Activated T-helper 1 cell treated with Interleukin-2 at 50 U/mL for 16 hours (primary cell): ENCODE data around the gene CALCOCO1.
A peak's percentile ranks its signal among the peaks of the same experiment; 100 is the strongest.
"Not testable (repeated sequence)": the region's sequence is repeated elsewhere in the genome, so short reads cannot be mapped to it uniquely, and the experiment has no call there.

ENCODE experiments used
- DNase-seq: peaks from one replicate; pipeline ENCODE4 v3.0.0-alpha.2; 2020; ENCODE audit warnings: low read depth

The CALCOCO1 gene

GRCh38 chr12:53698948-53699677, 28.1 kb downstream of the CALCOCO1 start:
- DNase-seq = no peak

DNA sequence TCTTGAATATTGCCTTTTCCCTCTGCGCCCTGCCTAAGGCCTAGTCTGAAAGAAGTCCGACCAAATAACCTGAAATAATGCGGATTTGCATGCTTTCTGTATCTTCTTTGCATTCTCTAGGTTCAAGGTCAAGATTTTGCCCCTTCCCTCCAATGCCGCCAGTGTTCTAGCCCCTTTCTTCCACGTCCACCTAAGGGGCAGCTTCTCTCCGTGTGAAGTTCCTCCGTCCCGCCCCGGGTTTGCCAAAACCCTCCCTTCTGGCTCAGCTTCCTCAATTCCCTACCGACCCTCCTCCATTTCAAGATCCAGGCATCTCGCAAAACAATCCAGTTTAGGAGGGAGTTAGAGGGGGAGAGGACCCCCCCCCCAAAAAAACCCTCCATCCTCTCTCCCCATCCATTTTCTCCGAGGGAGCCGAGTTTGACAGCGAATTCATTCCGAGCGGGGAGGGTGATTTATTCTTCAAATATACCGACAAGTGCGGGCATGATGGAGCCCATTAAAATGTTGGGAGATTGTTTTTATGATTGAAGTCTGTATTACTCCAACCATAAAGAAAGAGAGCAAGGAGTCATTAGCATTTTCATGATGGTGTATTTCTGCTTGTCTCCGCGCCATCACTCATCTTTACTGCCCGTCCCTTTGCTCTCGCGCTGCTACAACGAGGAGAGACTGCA, 30.5 kb downstream of the CALCOCO1 start:
- DNase-seq = no peak

DNA sequence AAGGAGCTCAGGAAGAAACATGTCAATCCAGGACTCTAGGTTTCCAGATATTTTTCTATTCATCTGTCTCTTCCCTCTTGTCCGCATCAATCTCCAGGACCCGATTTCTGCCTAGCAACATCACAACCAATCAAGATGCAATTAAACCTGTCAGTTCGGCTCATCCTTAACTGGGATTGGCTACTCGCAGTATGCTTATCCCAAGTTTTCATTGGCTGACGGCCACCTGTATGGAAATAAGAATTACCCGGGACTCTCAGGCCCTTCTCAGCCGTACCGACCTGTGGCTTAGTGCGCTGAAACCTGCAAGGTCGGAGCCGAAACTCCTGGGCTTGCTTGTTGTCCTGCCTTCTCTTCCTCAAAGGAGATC, 31.0 kb downstream of the CALCOCO1 start:
- DNase-seq = no peak

GRCh38 chr12:53695152-53696145, 31.8 kb downstream of the CALCOCO1 start:
- DNase-seq = no peak

DNA sequence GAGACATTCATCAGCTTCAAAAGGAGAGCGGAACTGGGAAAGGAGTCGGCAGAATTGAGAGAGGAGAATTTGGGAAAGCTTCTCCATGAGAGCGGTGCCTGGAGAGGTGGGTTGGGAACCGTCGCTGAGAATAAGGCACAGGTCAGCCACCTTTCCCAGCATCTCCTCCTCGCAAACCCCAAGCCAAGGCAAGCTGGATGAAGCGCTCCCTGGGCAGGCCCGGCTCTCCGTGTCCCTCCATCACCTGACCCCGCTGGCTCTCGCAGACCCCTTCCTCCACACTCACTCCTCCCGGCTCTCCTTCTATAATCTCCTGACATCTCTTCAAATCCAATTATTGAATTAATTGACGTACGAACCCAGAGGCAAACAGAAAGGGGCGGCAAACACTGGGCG, 32.5 kb downstream of the CALCOCO1 start:
- no peak for DNase-seq

DNA sequence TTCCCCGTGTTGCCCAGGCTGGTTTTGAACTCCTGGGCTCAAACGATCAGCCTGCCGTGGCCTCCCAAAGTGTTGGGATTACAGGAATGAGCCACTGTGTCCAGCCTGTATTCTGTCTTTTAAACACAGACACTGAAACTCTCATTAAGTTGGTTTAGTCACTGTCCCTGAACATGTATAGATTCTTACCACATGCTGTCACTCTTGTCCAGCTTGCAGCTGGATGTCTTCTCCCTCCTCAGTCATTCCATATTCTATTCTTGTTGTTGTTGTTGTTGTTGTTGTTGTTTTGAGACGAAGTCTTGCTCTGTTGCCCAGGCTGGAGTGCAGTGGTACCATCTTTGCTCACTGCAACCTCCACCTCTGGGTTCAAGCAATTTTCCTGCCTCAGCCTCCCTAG, 39.1 kb downstream of the CALCOCO1 start:
- DNase-seq = no peak

DNA sequence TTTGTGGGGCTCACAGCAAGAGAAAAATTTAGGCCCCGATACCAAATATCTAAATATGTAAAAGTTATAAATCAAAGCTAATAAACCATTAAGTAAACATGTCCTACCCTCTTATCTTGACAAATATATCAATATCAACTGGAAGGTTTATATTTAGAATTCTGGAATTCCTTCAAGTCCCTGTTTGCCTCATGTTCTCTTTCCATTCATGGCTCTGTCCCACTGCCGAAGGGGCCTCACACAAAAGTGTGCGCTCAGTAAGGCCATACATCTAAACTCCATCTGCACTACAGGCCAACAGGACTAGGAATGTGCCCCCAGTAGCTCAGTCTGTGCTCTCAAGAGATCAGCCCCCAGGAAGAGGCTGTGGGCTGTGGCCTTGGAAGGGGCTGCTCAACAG, 40.8 kb downstream of the CALCOCO1 start:
- no peak for DNase-seq

GRCh38 chr12:53684654-53685220, 42.5 kb downstream of the CALCOCO1 start:
- no peak for DNase-seq

DNA sequence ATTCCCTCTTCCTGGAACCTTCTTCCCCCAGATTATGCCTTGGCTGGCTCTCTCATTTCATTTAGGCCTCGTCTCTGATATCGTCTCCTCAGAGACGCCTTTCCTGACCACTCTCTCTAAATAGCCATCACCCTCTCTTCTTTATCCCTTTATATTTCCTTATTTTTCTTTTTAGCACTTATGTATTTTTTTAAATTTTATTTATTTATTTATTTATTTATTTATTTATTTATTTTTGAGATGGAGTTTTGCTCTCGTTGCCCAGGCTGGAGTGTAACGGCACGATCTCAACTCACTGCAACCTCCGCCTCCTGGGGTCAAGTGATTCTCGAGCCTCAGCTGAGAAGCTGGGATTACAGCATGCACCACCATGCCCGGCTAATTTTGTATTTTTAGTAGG, 43.3 kb downstream of the CALCOCO1 start:
- DNase-seq = no peak

DNA sequence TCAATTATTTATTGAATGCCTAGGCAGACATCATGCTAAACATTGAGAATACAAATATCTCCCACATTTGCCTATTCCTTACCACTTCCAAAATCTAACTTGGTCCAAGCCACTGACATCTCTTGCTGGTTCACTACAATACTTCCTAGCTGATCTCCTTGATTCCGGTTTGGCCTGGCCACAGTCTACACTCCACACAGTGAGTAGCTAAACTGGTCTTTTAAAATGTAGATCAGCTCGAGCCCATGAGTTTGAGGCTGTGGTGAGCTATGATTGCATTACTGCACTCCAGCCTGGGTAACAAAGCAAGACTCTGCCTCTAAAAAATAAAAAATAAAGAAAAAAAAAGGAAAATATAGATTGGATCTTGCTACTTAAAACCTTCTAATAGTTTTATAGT, 43.8 kb downstream of the CALCOCO1 start:
- no peak for DNase-seq

GRCh38 chr12:53680061-53680460, 47.2 kb downstream of the CALCOCO1 start:
- not testable (repeated sequence) for DNase-seq

- DNase-seq = no peak
These were observed 49.5 kb downstream of the CALCOCO1 start for GRCh38 chr12:53677800-53678148.

DNA sequence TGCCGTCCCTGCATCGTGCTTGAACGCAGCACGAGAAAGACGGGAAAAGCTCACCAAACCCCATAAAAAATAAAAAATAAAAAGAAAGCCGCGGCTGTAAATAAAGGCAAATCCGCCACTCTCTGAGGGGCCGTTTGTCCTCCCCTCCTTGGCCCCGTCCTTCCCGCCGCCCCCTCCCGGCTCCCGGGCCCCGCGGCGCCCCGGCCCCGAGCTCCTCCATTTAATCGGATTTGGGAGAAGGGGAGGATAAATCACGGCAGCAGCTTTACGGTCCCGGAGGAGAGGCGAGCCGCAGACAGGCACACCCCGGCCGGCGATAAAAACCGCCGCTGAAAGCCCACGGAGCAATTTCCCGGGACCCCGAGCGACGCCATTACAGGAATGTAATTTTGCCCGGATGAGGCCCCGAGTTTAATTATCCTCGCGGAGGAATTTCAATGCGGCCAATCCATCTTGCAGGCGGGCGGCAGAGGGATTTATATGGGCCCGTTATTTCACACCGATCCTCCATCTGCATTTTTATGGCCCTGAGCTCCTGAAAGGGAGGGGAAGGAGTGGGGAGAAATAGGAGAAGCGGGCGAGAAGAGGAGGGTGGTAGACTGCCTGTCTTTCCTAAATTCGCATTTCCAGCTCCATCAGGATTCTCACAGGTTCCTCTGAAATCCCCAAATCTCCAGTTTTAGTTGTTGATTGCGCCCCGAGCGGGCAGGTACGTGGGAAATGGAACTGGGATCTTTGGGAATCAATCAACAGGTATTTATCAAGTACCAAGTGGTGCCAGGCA, 50.0 kb downstream of the CALCOCO1 start:
- DNase-seq = no peak

GRCh38 chr12:53676656-53677015, 50.6 kb downstream of the CALCOCO1 start:
- DNase-seq = no peak

DNA sequence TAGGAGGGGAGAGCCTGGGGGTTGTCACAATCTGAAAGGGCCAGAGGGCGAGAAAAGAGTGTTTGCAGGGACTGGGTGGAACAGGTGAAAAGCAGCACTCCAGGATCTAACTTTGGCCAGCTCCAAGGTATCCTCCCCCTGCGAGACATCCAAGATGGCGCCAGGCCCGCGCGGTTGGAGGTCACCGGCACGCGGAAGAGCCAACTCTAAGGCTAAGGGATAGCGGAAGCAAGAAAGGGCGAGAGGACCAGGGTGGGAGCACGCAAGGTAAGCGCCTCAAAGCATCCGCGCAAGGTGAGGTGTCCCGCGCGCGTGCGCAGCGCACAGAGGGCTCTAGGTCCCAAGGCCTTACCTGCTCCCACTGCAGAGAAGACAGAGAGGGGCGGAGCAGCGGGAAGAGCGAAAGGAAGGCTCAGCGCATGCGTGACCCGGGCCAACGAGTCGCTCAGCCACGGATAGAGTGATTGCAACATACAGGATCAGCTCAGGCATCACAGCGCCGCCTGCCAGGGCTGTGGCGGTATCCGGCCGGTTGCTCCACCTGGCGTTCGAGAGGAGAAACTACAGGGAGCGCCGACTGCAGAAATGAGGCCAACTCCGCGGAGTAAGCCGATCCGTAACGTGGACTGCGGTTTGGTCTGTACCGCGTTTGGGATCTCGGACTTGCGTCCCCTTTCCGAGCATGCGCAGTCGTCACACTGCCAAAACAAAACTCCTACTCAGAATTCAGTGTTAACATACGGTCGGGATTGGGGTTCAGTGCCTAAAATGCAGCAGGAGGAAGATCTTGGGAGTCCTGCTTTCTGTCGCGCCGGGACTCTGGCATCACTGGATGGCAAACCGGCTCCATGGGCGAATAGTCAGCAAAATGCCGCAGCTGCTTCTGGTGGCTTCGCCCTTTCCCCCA, 51.3 kb downstream of the CALCOCO1 start, which contains the start of gene ATP5MC2:
Gene ATP5MC2, minus strand, starts transcription at position 383 of the 907 bp plus-strand sequence. CDS start 3,469 bp downstream, outside the sequence.
- DNase-seq = peak; percentile 96

GRCh38 chr12:53674977-53675700, 52.1 kb downstream of the CALCOCO1 start:
- DNase-seq = no peak

DNA sequence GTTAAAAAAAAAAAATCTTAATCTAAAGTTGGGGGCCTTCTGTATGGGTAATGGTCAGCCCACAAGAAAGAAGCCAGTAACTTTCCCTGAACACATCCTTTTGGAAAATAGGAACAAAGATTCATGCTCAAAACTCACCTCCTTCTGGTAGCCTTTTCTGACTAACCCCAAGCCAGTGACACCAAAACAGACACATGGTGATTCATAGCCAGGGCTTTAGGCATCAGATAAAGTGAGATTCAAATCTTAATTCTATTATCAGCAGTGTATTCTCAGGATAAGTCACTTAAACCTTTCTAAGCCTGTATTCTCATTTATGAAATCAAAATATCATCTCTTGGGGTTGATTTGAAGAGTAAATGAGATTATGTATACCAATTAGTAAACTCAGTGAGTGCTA, 56.3 kb downstream of the CALCOCO1 start:
- DNase-seq = no peak

DNA sequence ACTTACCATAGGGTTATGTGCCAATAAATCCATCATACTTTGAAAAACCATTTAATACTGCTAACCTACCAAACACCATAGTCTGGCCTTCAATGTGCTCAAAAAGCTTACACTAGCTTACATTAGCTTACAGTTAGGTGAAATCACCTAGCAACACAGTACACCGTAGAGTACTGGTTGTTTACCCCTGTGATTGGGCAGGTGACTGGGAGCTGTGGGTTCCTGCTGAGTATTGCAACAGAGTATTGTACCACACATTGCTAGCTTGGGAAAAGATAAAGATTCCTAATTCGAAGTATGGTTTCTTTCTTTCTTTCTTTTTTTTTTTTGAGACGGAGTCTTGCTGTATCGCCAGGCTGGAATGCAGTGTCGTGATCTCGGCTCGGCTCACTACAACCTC, 56.9 kb downstream of the CALCOCO1 start:
- no peak for DNase-seq

DNA sequence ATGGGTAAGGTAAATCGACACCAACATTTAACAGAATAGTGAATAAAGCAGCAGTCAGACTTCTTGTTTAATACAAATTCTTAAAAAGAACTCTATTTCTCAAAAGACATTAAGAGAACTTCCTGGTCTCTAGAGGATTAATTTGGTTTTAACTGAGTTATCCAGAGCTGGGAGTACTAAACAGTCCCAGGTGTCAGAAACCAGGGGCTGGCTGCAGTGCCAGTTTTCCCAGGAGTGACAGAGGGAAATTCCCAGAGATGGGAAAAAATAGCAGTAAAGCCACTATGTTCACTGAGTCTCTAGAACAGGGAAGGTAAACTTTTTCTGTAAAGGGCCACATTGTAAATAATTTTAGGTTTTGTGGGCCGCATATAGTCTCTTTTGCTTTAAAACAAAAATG, 60.2 kb downstream of the CALCOCO1 start:
- DNase-seq = no peak

GRCh38 chr12:53664936-53665335, 62.3 kb downstream of the CALCOCO1 start:
- DNase-seq = no peak
